ENCODE data around the gene C1orf159.
"Not testable (repeated sequence)": the region's sequence is repeated elsewhere in the genome, so short reads cannot be mapped to it uniquely, and the experiment has no call there.

The C1orf159 gene

GRCh38 chr1:1089731-1090423, 26.0 kb downstream of the C1orf159 start:
- no peak for DNase-seq

DNA sequence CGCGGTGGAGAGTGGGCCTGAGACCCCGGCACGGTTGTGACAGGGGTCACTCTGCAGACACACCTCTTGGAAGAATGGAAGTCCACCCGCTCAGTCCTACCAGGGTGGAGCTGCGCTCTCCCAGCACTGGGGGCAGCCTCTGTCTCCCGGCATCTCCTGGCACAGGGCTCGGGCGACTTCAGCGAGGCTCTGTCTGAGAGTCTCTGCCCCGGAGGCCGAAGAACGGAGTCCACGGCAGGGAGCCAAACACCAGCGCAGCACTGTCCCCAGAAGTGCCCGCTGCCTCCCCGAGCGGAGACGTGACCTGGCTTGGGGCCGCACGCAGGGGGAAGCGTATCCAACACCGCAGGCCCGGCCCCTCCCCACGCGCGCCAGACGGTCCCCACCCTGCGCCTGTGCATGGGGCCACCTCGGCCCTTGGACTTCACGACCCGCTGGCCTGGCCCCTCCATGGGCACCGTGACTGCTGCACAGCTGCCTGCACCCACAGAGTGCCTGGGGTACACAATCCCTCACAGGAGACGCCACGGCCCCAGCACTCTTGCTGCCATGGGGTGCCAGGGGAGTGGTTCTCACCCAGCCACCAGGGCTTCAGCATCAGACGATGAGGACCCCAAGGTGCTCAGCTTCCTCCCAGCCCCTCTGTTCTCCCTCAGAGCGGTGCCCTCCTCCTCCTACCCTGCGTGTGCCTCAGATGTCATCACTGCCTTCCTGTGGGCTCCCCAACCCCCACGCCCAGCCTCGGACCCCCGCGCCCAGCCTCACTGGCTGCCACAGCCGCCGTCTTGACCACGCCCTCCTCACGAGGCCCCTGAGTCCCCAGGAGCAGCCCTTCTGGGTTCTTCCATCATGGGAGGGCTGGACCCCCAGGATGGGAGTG, 26.8 kb downstream of the C1orf159 start:
- no peak for DNase-seq

DNA sequence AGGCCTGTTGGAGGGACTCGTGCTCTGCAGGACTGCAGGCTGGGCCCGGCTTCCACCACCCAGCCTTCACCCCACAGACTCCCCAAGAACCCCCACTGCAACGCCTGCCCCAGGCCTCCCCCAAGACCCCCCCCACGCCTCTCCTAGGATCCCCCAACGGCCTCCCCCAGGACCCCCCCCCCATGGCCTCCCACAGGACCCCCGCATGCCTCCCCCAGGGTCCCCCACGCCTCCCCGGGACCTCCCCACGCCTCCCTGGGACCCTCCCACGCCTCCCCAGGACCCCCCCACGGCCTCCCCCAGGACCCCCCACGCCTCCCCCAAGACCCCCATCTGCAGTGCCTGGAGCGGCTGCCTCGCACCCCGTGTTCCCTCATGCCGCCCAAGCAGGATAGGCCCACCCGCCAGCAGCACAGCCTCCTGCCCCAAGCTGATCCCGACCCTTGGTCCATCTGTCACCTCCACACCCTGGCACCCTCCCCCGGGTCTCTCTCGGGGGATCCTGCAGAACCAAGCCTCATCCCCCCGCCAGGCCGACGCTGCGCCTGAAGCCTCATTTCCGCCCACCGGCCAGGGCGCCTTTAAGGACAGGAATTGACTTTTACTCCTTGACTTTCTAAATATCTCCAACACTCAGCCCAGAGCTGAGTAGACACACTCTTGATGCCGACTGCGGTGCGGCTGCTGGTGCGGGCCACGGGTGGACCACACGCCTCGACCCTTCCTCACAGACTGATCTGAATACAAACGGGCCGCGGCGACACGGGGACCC, 27.7 kb downstream of the C1orf159 start:
- DNase-seq, result no peak

DNA sequence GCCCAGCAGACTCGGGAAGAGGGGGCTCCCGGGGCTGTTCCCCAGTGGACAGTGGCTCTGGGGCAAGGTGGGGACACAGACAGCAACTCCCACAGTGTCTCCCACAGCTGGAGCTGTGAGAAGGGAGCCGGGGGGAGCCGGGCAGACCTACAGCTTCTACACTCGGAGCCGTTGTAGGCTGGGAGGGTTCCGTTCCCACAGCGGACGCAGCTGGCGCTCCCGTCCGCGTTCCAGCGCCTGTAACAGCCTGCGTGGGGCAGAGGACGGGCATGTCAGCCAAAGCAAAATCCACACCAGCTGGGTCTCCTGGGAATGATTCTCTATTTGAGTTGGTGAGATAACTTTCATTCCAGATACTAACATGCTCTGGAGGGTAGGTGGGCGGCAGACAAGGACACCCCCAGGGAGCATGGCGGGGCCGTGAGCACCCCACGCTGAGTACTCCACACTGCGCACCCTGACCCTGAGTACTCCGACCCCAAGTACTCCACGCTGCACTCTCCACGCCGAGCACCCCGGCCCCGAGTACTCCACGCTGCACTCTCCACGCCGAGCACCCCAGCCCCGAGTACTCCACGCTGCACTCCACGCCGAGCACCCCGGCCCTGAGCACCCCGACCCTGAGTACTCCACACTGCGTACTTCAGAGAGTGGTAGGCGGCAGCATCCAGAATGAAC, 28.4 kb downstream of the C1orf159 start:
- no peak for DNase-seq

GRCh38 chr1:1086911-1087341, 29.0 kb downstream of the C1orf159 start:
- DNase-seq, result no peak

DNA sequence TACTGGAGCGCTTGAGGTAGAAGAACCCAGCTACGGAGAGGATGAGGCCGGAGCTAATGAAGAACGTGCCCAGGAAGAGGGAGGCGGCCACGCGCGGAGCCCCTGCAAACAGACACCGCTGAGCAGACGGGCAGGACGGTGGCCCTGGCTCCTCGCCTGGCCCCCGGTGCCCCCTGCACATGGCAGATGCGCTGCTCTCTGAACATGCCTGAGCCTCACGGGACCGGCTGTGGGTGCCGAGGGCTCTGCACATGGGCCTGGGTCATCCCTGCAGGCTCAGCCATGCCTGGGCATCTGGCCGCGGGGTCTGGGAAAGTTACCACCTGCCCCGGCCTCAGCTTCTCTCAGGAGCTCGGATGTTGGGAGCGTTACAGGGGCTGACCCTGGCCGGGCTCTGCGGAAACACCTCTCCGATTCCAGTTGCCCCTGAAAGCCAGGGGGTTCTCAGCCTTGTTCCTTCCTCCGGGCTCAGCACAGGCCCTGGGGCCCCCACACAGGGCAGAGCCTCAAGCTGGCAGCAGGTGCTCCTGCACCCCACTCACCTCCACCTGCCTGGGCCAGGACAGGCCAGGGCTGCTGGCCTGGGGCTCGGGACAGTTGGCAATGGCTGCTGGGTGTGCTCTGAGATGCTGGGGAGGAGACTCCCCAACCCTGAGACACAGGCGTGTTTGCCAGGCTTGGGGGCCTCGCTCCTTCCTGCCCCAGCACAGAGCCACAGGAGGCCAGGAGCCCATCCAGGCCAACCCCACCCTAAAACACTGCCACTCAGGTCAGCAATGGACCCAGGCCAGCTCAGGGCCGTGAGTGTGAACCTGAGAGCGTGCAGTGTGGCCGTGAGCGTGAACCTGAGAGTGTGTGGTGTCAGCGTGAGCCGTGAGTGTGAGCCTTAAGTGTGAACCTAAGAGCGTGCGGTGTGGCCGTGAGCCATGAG, 29.7 kb downstream of the C1orf159 start:
- no peak for DNase-seq

DNA sequence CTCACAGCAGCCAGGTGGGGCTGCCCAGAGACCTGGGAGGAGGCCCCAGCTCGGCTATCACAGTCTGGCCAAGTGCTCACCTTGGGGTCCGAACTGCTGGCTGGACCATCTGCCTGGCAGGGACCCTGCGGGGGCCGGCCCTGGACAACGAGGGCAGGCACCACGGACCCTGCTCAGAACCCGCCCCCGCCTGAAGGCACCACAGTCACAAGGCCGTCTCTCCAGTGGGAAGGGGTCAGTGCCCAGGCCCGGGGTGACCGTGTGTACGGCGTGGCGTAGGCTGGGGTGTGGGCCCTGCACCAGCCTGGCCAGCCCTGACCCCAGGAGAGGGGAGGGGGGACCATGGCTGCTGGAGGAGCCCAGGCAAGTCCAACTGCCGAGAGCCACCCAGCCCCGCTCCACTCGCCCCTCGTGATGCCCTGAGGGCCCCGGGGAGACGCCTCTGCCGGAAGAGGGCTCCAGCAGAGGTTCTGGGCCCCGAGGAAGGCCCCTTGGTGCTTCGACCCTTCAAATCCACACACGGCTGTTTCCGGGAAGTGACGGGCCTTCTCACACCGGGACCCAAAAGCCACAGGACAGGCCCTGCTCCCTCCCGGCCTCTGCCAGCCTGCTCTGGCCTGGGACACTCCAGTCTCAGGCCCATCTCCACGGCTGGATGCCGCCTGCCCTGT, 30.6 kb downstream of the C1orf159 start:
- no peak for DNase-seq

DNA sequence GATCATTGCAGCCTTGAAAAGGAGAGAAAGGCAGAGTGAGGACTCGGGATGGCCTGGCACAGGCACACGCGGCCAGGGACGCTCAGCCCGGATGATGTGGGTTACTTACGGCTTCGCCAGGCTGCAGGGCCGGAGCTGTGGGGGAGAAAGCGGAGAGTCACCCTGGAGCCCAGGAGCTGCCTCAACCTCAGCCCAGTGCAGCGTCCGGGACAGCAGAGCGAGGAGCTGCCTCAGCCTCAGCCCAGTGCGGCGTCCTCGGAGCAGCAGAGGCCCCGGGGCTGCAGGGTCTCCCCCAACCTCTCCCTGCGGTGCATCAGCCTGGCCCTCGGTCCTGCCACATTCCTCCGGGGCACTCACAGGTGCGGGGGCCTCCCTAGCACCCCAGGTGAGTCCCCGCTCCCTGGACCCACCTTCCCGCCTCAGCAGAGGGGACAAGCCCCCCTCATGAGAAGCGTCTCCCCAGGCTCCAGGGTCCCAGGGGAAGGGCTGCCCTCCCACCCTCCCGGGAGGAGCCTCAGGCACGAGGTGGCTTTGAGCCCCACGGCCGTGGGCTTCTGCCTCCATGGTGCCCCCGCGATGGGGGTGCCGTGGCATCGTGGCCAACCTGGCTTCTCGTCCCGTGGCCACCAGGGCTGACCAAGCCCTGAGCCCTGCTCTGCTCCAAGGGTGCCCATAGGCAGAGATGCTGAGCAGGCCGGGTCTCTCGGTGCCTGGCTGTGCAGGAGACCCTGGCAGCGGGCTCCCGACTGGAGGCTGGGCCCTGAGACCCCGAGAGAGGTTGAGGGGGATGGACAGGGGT, 31.3 kb downstream of the C1orf159 start:
- DNase-seq, result no peak

GRCh38 chr1:1083416-1084371, 32.2 kb downstream of the C1orf159 start:
- DNase-seq, result no peak

DNA sequence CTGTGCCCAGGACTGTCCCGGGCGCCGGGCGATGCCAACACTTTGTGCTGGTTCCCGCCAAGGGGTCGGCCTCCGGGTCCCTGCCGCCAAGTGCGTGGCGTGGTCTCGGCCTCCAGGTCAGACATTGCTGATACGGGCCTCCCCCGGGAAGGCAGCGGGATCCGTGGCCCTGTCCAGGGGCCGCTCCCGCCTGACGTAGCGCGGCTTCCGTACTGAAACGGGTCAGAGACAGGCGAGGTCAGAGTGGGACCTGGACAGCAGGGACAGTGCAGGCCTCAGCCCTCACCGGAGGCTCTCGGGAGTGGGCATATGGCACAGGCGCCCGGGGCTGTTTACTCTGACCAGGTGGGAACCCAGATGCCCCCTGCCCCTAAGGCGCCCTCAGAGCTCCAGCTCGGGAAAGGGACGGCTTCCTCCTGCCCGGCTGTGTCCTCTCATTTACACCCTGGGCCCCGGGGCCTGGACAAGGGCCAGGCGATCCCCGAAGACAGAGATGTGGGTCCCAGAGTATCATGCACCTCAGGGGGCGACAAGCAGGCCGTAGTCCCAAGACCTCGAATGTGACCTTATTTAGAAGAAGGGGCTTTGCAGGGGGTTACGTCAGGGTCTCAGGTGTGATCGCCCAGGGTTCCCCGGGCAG, 33.0 kb downstream of the C1orf159 start:
- no peak for DNase-seq

DNA sequence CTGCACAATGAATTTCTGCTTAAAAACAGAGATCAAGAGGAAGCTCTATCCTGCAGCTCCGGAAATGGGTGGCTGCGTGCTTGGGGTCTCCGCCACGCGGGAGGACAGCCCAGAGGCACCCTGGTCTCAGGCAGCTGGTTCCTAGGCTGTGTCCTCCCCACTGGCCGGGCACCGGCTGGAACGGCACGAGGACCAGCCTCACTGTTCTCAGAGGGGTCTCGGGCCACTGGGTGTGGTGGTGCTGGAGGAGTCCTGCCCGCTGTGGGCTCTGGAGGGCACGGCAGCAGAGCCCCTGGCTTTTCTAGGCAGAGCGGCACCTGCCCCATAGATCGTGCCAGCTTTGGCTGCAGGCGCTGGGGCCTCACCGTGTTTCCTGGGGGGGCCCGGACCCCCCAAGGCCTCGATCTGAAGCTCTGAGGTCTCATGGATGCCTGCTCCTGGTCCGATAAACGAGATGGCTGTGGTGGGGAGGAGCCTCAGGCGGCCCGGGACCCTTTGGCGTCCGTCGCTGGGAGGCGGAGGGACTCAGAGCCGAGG, 33.6 kb downstream of the C1orf159 start:
- DNase-seq, result no peak

- no peak for DNase-seq
These were observed 34.3 kb downstream of the C1orf159 start for GRCh38 chr1:1081311-1082238.

- no peak for DNase-seq
These were observed 35.0 kb downstream of the C1orf159 start for GRCh38 chr1:1080951-1081310.

- no peak for DNase-seq
These were observed 35.6 kb downstream of the C1orf159 start for GRCh38 chr1:1080122-1080757.

DNA sequence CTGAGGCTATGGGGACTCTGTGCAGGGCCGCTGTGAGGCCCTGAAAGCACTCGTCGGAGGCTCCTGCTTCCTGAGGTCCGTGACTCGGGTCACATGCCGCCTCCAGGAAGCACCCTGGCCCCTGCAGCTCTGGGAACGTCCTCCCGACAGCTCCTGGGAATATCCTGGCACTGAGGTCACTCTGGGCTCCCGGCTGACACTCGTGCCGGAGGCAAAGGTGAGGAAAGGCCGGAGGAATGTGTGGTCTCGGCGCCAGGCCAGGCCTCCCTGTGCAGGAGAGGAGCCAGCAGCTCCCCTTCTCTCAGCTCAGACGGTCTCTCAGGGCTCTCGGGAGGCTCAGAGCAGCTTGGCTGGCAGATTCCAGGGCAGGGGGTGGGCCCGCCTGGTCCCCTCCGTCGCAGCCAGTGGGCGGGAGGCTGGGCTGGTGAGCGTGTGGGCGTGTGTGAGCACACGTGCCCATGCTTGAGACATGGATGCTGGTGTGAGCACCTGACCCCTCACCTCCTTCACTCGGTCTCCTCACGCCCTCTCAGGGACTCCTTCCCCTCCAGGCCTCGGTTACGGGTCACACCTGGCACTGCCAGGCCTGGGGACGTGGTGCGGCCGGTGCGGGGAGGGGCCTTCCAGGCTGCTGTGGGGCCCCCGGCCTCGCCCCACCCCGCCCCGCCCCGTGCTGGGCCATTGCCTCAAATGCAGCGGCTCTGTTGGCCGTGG, 36.3 kb downstream of the C1orf159 start:
- DNase-seq, result no peak

DNA sequence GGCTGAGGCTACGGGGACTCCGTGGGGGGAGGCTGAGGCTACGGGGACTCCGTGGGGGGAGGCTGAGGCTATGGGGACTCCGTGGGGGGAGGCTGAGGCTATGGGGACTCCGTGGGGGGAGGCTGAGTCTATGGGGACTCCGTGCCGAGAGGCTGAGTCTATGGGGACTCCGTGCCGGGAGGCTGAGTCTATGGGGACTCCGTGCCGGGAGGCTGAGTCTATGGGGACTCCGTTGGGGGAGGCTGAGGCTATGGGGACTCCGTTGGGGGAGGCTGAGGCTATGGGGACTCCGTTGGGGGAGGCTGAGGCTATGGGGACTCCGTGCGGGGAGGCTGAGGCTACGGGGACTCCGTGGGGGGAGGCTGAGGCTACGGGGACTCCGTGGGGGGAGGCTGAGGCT, 38.5 kb downstream of the C1orf159 start:
- DNase-seq, result not testable (repeated sequence)
